Caco-2 (cell line): ENCODE results near the gene CTCF. TPM values are rescaled to one million over a fixed set of nuclear protein-coding genes. Genes with fewer than 3 reads are reported as not detected.

Experiments
- BruUV-seq: library from RNA; stranded (reverse); fragments of 400-500 nt; replicated peaks from 2 replicates; lab custom pipeline; 2021; lab: Mats Ljungman, UMichigan
- CTCF ChIA-PET: fragments of 300-600 bp; sonication (Branson Sonifier 250); formaldehyde crosslinking; loops from one replicate; lab custom pipeline; 2022; ENCODE audit warnings: antibody characterized with exemption; lab: Charles Lee
- POLR2A ChIA-PET: fragments of 300-600 bp; sonication (Branson Sonifier 250); formaldehyde crosslinking; loops from one replicate; lab custom pipeline; 2022; ENCODE audit warnings: antibody characterized with exemption; lab: Charles Lee
- DNase-seq, 2 experiments: peaks; one replicate each; pipeline versions ENCODE4 v3.0.0 to v3.0.0-alpha.2; 2020 to 2022
- H3K27me3 ChIP-seq: replicated peaks from 2 replicates; pipeline ENCODE4 v1.6.0; 2011; ENCODE audit warnings: low read length; ENCODE audit not compliant: control insufficient read depth, insufficient read depth
- H3K36me3 ChIP-seq: 2 replicates; pipeline ENCODE4 v1.5.1; 2011; ENCODE audit warnings: low read length; ENCODE audit not compliant: control insufficient read depth, insufficient read depth
- H3K4me1 ChIP-seq: fragments of 250-450 bp; sonication (Bioruptor Pico); 2 replicates; pipeline ENCODE4 v1.5.1; 2020; ENCODE audit warnings: mild to moderate bottlenecking
- H3K4me3 ChIP-seq: 2 replicates; pipeline ENCODE4 v1.5.1; 2011; ENCODE audit warnings: low read depth, mild to moderate bottlenecking, control low read depth, low read length
- H3K9me3 ChIP-seq: fragments of 250-450 bp; sonication (Bioruptor Pico); 2 replicates; pipeline ENCODE4 v1.5.1; 2020; ENCODE audit warnings: mild to moderate bottlenecking, moderate library complexity
- H3K27ac Mint-ChIP-seq: one replicate; pipeline ENCODE4 v1.8.0; 2022; ENCODE audit warnings: mixed read lengths; ENCODE audit not compliant: unreplicated experiment
- H3K27me3 Mint-ChIP-seq: one replicate; pipeline ENCODE4 v1.8.0; 2022; ENCODE audit warnings: mixed read lengths; ENCODE audit not compliant: insufficient read depth, unreplicated experiment
- H3K36me3 Mint-ChIP-seq: one replicate; pipeline ENCODE4 v1.8.0; 2022; ENCODE audit warnings: mild to moderate bottlenecking, mixed read lengths; ENCODE audit not compliant: insufficient read depth, unreplicated experiment
- H3K4me1 Mint-ChIP-seq: one replicate; pipeline ENCODE4 v1.8.0; 2022; ENCODE audit warnings: low read depth, mixed read lengths; ENCODE audit not compliant: unreplicated experiment
- H3K4me3 Mint-ChIP-seq: one replicate; pipeline ENCODE4 v1.8.0; 2022; ENCODE audit warnings: mild to moderate bottlenecking, moderate library complexity, mixed read lengths; ENCODE audit not compliant: unreplicated experiment
- H3K9me3 Mint-ChIP-seq: one replicate; pipeline ENCODE4 v1.8.0; 2022; ENCODE audit warnings: mixed read lengths; ENCODE audit not compliant: unreplicated experiment
- CTCF ChIP-seq, 2 experiments: fragments of 200-600 bp in 1 of 2; IDR thresholded peaks; 1 replicate in 1 of 2; 2 replicates in 1 of 2; pipeline versions ENCODE4 v1.5.1 to v1.8.0; 2011 to 2022; ENCODE audit warnings: antibody characterized with exemption in 1 of 2, control low read depth in 1 of 2, inconsistent platforms in 1 of 2, low read depth in 1 of 2, low read length in 1 of 2, mild to moderate bottlenecking in 1 of 2, moderate library complexity in 1 of 2; ENCODE audit not compliant: insufficient read depth in 1 of 2, severe bottlenecking in 1 of 2, unreplicated experiment in 1 of 2
- intact Hi-C: fragments of 100-400 bp; cut with micrococcal nuclease; formaldehyde crosslinking; loops from one replicate; pipeline ENCODE4 v1.10.0; 2022; ENCODE audit not compliant: unreplicated experiment
- total RNA-seq: library from RNA; stranded (reverse); gene quantifications from 2 replicates; pipeline ENCODE4 v1.2.3, GENCODE V29; 2022

CTCF gene
- total RNA-seq, 1 experiment from 2014 or later: 67.8 TPM

GRCh38 chr16:67528870-67529581 is 33.3 kb upstream of the CTCF start:
- peaks cover 51% of the 10 kb centered on the region for H3K4me1 ChIP-seq
- H3K27me3 ChIP-seq: no peaks in the 10 kb centered on the region
- Mint-ChIP-seq H3K4me1 (peaks cover 50% of the 10 kb centered on the region), H3K4me3 (peak overlapping the region; percentile 78), H3K9me3 (no peaks in the 10 kb centered on the region), H3K27me3 (no peaks in the 10 kb centered on the region), H3K36me3 (peaks cover 15% of the 10 kb centered on the region), H3K27ac (peak overlapping the region; percentile 18)
- H3K36me3 ChIP-seq: no peaks in the 10 kb centered on the region
- BruUV-seq: no TSS peak
- CTCF ChIA-PET: interaction anchor here (0.6 to 2.9 kb wide), 14 partner anchors 8 to 582 kb away, joined by 3 to 37 read pairs (median 3); partner anchors contain the start of genes ACD, CTCF, FHOD1 and RANBP10
- peak; percentile 52 to 71 for DNase-seq
- H3K9me3 ChIP-seq: no peaks in the 10 kb centered on the region
- peak overlapping the region; percentile 85 for H3K4me3 ChIP-seq
- no peak for TF ChIP-seq CTCF (IDR thresholded peaks at IDR 0.05; ENCODE audit: insufficient read depth in 1 of 2, low read depth in 1 of 2, low read length in 1 of 2, severe bottlenecking in 1 of 2, unreplicated experiment in 1 of 2)
- intact Hi-C loops: loop anchor here (10.0 kb wide), 2 partner anchors 276 to 406 kb away; partner anchors contain the start of genes CTRL, PSMB10, RANBP10 and TSNAXIP1
- POLR2A ChIA-PET: interaction anchor here (0.7 to 1.2 kb wide), 2 partner anchors 33 to 105 kb away, joined by 3 to 4 read pairs; no protein-coding TSS in a partner anchor

GRCh38 chr16:67529582-67530012 is 32.7 kb upstream of the CTCF start:
- TF ChIP-seq CTCF (IDR thresholded peaks at IDR 0.05; ENCODE audit: insufficient read depth in 1 of 2, low read depth in 1 of 2, low read length in 1 of 2, severe bottlenecking in 1 of 2, unreplicated experiment in 1 of 2): peak in 1 of 2 experiments; percentile 8
- Histone ChIP-seq H3K27me3 (no peaks in the 10 kb centered on the region), H3K9me3 (no peaks in the 10 kb centered on the region), H3K4me1 (peaks cover 47% of the 10 kb centered on the region), H3K4me3 (peak overlapping the region; percentile 85), H3K36me3 (no peaks in the 10 kb centered on the region)
- H3K4me1 Mint-ChIP-seq: peaks cover 45% of the 10 kb centered on the region
- H3K4me3 Mint-ChIP-seq: peak overlapping the region; percentile 78
- H3K27ac Mint-ChIP-seq: peak overlapping the region; percentile 18
- no peak for DNase-seq
- H3K9me3 Mint-ChIP-seq: no peaks in the 10 kb centered on the region
- POLR2A ChIA-PET: interaction anchor here (0.7 kb wide), 1 partner anchor 104 kb away, joined by 3 read pairs; no protein-coding TSS in a partner anchor
- intact Hi-C loops: loop anchor here (10.0 kb wide), 2 partner anchors 275 to 405 kb away; partner anchors contain the start of genes CTRL, PSMB10, RANBP10 and TSNAXIP1
- no peaks in the 10 kb centered on the region for H3K27me3 Mint-ChIP-seq
- TSS peak; percentile 69 for BruUV-seq
- peaks cover 15% of the 10 kb centered on the region for H3K36me3 Mint-ChIP-seq
- CTCF ChIA-PET: interaction anchor here (0.6 to 2.9 kb wide), 8 partner anchors 8 to 277 kb away, joined by 3 to 37 read pairs (median 4); partner anchors contain the start of genes ACD, CTCF, RANBP10 and TSNAXIP1
